IMR-90 (cell line): Measurements from ENCODE around the gene MBOAT2. TPM values are rescaled to one million over a fixed set of nuclear protein-coding genes. Genes with fewer than 3 reads are reported as not detected.
"Not testable (repeated sequence)": the region's sequence is repeated elsewhere in the genome, so short reads cannot be mapped to it uniquely, and the experiment has no call there.

Experiments used
- ATAC-seq: fragments of 200-7000 bp; cut with Tn5 transposase; 2 replicates; pipeline ENCODE4 v1.9.1; 2020; ENCODE audit warnings: low read depth, mild to moderate bottlenecking, moderate library complexity
- BruUV-seq: library from RNA; stranded (reverse); fragments of 400-500 nt; replicated peaks from 2 replicates; lab custom pipeline; 2021; lab: Mats Ljungman, UMichigan
- CTCF ChIA-PET: fragments of 300-600 bp; formaldehyde crosslinking; extraction: SDS; loops from one replicate; lab custom pipeline; 2021; ENCODE audit warnings: antibody characterized with exemption; lab: Yijun Ruan, JAX
- POLR2A ChIA-PET: fragments of 300-600 bp; sonication (Branson Sonifier 250); formaldehyde crosslinking; loops from one replicate; lab custom pipeline; 2022; ENCODE audit warnings: antibody characterized with exemption; ENCODE audit not compliant: unreplicated experiment; lab: Charles Lee
- DNase-seq: peaks from one replicate; pipeline ENCODE4 v3.0.0; 2013
- H2AFZ ChIP-seq: replicated peaks from 2 replicates; pipeline ENCODE3; 2013; ENCODE audit warnings: low read length, mild to moderate bottlenecking; ENCODE audit not compliant: poor library complexity
- H2AK5ac ChIP-seq: 2 replicates; pipeline ENCODE4 v1.6.1; 2013; ENCODE audit warnings: low read depth, low read length, inconsistent platforms
- H2AK9ac ChIP-seq: replicated peaks from 2 replicates; pipeline ENCODE3; 2013; ENCODE audit warnings: mild to moderate bottlenecking, low read depth, low read length, moderate library complexity; ENCODE audit not compliant: poor library complexity
- H2BK120ac ChIP-seq: 2 replicates; pipeline ENCODE4 v1.6.1; 2013; ENCODE audit warnings: low read depth, low read length, inconsistent platforms
- H2BK15ac ChIP-seq: 3 replicates; pipeline ENCODE4 v1.6.1; 2013; ENCODE audit warnings: low read depth, low read length, inconsistent platforms
- H2BK20ac ChIP-seq: 2 replicates; pipeline ENCODE4 v1.6.1; 2013; ENCODE audit warnings: low read depth, mild to moderate bottlenecking, inconsistent platforms, low read length, moderate library complexity
- H2BK5ac ChIP-seq: 2 replicates; pipeline ENCODE4 v1.6.1; 2013; ENCODE audit warnings: mild to moderate bottlenecking, low read depth, low read length, inconsistent platforms; ENCODE audit not compliant: poor library complexity, severe bottlenecking
- H3K14ac ChIP-seq: replicated peaks from 2 replicates; pipeline ENCODE4 v1.6.1; 2013; ENCODE audit warnings: low read depth, low read length, inconsistent platforms
- H3K18ac ChIP-seq: 2 replicates; pipeline ENCODE4 v1.6.1; 2013; ENCODE audit warnings: low read depth, low read length, control low read depth
- H3K23ac ChIP-seq: 2 replicates; pipeline ENCODE4 v1.6.1; 2013; ENCODE audit warnings: low read depth, low read length, inconsistent platforms
- H3K27ac ChIP-seq: 2 replicates; pipeline ENCODE4 v1.5.1; 2013; ENCODE audit warnings: mild to moderate bottlenecking, control low read depth, low read length; ENCODE audit not compliant: insufficient read depth
- H3K27me3 ChIP-seq: 2 replicates; pipeline ENCODE4 v1.6.1; 2013; ENCODE audit warnings: low read length; ENCODE audit not compliant: control insufficient read depth, insufficient read depth
- H3K36me3 ChIP-seq: 2 replicates; pipeline ENCODE4 v1.6.1; 2013; ENCODE audit warnings: low read length, mixed read lengths; ENCODE audit not compliant: control insufficient read depth, insufficient read depth
- H3K4ac ChIP-seq: 2 replicates; pipeline ENCODE4 v1.6.1; 2013; ENCODE audit warnings: low read depth, low read length, inconsistent platforms
- H3K4me1 ChIP-seq: 2 replicates; pipeline ENCODE4 v1.6.1; 2013; ENCODE audit warnings: low read length, mixed read lengths; ENCODE audit not compliant: control insufficient read depth, insufficient read depth
- H3K4me2 ChIP-seq: 2 replicates; pipeline ENCODE4 v1.6.1; 2013; ENCODE audit warnings: low read depth, mild to moderate bottlenecking, control low read depth, low read length, moderate library complexity
- H3K4me3 ChIP-seq: 2 replicates; pipeline ENCODE4 v1.5.1; 2013; ENCODE audit warnings: low read depth, mild to moderate bottlenecking, control low read depth, low read length, moderate library complexity; ENCODE audit not compliant: insufficient read depth
- H3K56ac ChIP-seq: 2 replicates; pipeline ENCODE4 v1.6.1; 2013; ENCODE audit warnings: low read length, inconsistent platforms; ENCODE audit not compliant: insufficient read depth; ENCODE audit errors: extremely low read depth
- H3K79me1 ChIP-seq, 2 experiments: 2 replicates each; pipeline ENCODE4 v1.6.1; 2013; ENCODE audit warnings: low read length in 2 of 2, inconsistent platforms in 1 of 2, low read depth in 1 of 2
- H3K9ac ChIP-seq: 2 replicates; pipeline ENCODE4 v1.6.1; 2013; ENCODE audit warnings: low read depth, low read length, control low read depth
- H3K9me1 ChIP-seq: 2 replicates; pipeline ENCODE4 v1.6.1; 2013; ENCODE audit warnings: low read length, inconsistent platforms; ENCODE audit not compliant: insufficient read depth
- H3K9me3 ChIP-seq: 2 replicates; pipeline ENCODE4 v1.6.1; 2013; ENCODE audit warnings: low read length; ENCODE audit not compliant: control insufficient read depth, insufficient read depth
- H4K20me1 ChIP-seq: 2 replicates; pipeline ENCODE4 v1.6.1; 2013; ENCODE audit warnings: low read length, inconsistent platforms; ENCODE audit not compliant: insufficient read depth
- H4K5ac ChIP-seq: 2 replicates; pipeline ENCODE4 v1.6.1; 2013; ENCODE audit warnings: mild to moderate bottlenecking, low read depth, low read length, control low read depth
- H4K8ac ChIP-seq, 2 experiments: 2 replicates each; pipeline ENCODE4 v1.6.1; 2013; ENCODE audit warnings: low read depth in 2 of 2, low read length in 2 of 2, control low read depth in 1 of 2, inconsistent platforms in 1 of 2
- H4K91ac ChIP-seq: 2 replicates; pipeline ENCODE4 v1.6.1; 2013; ENCODE audit warnings: low read depth, low read length, inconsistent platforms; ENCODE audit not compliant: insufficient read depth
- CEBPB ChIP-seq: IDR thresholded peaks from 2 replicates; pipeline ENCODE4 v1.6.1; 2012; ENCODE audit warnings: low read depth, low read length, improper control_type of control experiment
- WGBS, 2 experiments: methylation state at CpG; one replicate each; pipeline versions ENCODE4 v1.1.5 to v1.1.7; 2013; ENCODE audit warnings: missing lambda C conversion rate in 2 of 2; ENCODE audit not compliant: insufficient read length in 1 of 2; ENCODE audit errors: extremely low coverage in 2 of 2; 5-methylcytosine and 5-hydroxymethylcytosine counted together
- dilution Hi-C: fragments of 300-500 bp; cut with HindIII; formaldehyde crosslinking; loops from one replicate; pipeline ENCODE4 v1.14.3; 2018; ENCODE audit warnings: low sequenced_read_pairs; ENCODE audit not compliant: unreplicated experiment
- in situ Hi-C: fragments of 300-500 bp; cut with MboI; formaldehyde crosslinking; loops from 3 replicates; pipeline ENCODE4 v1.14.3; 2019; ENCODE audit warnings: low sequenced_read_pairs, inconsistent platforms, mixed read lengths
- intact Hi-C: fragments of 100-400 bp; cut with micrococcal nuclease; formaldehyde crosslinking; loops from 2 replicates; pipeline ENCODE4 v1.10.0; 2022
- polyA plus RNA-seq, 3 experiments: library from polyadenylated mRNA; depleted of rRNA; stranded (reverse); fragments of >200 nt; gene quantifications; 2 replicates each; pipeline ENCODE4 v1.2.3, GENCODE V29; 2012; ENCODE audit warnings: low replicate concordance in 1 of 3
- total RNA-seq: library from RNA; depleted of rRNA; stranded (reverse); fragments of >200 nt; gene quantifications from 2 replicates; pipeline ENCODE4 v1.2.3, GENCODE V29; 2012

Gene MBOAT2
- total and polyA plus RNA-seq, 2 of the 4 experiments (the other 2 are of a cell fraction): 33.9 to 102 TPM

DNA sequence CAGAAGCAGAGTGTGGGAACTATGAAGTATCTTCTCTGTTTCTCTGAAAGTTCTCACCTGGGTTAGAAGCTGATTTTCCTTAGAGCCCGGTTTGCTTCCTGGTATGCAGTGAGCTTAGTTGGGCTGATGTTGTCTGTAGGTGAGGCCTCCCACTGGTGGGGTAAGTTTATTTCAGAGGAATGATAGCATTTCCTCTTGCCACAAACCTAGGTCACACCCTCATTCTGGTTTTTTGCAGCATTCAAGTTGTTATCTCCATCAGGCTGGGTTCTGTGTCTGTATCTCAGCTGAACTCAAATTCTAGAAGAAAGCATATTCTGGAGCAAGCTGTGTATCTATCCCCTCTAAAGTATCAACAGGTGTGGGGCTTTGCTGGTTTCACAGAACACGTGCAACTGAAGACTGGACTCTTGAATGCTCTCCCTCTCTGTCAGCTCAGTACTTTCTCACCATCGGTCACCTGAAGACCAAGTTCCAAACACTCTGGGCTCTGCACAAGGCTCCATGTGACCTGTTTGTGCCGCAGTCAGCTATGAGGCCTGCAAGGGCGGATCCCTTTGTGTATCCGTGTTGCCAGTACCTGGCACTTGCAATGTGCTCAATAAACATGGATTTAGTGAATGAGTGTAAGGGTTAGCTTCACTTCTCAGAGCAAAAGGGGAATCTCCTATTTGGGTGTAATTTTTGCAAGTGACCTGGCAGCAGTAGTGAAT, 49.5 kb upstream of the MBOAT2 start (continued):
- TF ChIP-seq CEBPB: no peak

DNA sequence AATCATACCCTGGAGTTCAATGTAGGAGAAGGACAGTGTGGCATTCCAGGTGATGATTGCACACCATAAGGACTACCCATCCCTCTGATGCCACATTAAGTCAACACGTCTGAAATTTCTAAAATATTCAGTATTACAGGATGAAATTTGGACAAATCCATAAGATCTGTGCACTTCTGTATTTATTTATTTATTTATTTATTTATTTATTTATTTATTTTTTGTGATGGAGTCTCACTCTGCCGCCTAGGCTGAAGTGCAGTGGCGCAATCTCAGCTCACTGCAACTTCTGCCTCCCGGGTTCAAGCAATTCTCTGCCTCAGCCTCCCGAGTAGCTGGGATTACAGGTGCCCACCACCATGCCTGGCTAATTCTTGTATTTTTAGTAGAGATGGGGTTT, 48.0 kb upstream of the MBOAT2 start:
- H3K4ac ChIP-seq, H4K5ac ChIP-seq, H2BK20ac ChIP-seq, H4K8ac ChIP-seq, DNase-seq, H2BK120ac ChIP-seq, POLR2A ChIA-PET, H3K14ac ChIP-seq, H4K91ac ChIP-seq, H3K9me3 ChIP-seq, H3K4me3 ChIP-seq, H2AFZ ChIP-seq, BruUV-seq, H3K23ac ChIP-seq, H3K4me1 ChIP-seq, H3K79me1 ChIP-seq, H3K9me1 ChIP-seq, H4K20me1 ChIP-seq, H3K27me3 ChIP-seq, H3K9ac ChIP-seq, H2BK15ac ChIP-seq, H3K56ac ChIP-seq, intact Hi-C loops, H3K27ac ChIP-seq, H3K18ac ChIP-seq, ATAC-seq, H3K4me2 ChIP-seq, in situ Hi-C loops, dilution Hi-C loops, H3K36me3 ChIP-seq, H2AK5ac ChIP-seq, H2AK9ac ChIP-seq, H2BK5ac ChIP-seq: not testable (repeated sequence)
- CTCF ChIA-PET: interaction anchor here (0.6 kb wide), 1 partner anchor 41 kb away, joined by 3 read pairs; no protein-coding TSS in a partner anchor
- whole genome bisulfite sequencing, 2 experiments: no CpG with 5 or more reads among the region's 5 CpGs
